IMR-90 (cell line): ENCODE measurements around the gene POLD3. TPM values are rescaled to one million over a fixed set of nuclear protein-coding genes. Genes with fewer than 3 reads are reported as not detected.
A peak's percentile ranks its signal among the peaks of the same experiment; 100 is the strongest.

Experiments
- ATAC-seq: fragments of 200-7000 bp; cut with Tn5 transposase; 2 replicates; pipeline ENCODE4 v1.9.1; 2020; ENCODE audit warnings: low read depth, mild to moderate bottlenecking, moderate library complexity
- BruUV-seq: library from RNA; stranded (reverse); fragments of 400-500 nt; replicated peaks from 2 replicates; lab custom pipeline; 2021; lab: Mats Ljungman, UMichigan
- CTCF ChIA-PET: fragments of 300-600 bp; formaldehyde crosslinking; extraction: SDS; loops from one replicate; lab custom pipeline; 2021; ENCODE audit warnings: antibody characterized with exemption; lab: Yijun Ruan, JAX
- POLR2A ChIA-PET: fragments of 300-600 bp; sonication (Branson Sonifier 250); formaldehyde crosslinking; loops from one replicate; lab custom pipeline; 2022; ENCODE audit warnings: antibody characterized with exemption; ENCODE audit not compliant: unreplicated experiment; lab: Charles Lee
- DNase-seq: peaks from one replicate; pipeline ENCODE4 v3.0.0; 2013
- H2AFZ ChIP-seq: replicated peaks from 2 replicates; pipeline ENCODE3; 2013; ENCODE audit warnings: low read length, mild to moderate bottlenecking; ENCODE audit not compliant: poor library complexity
- H2AK5ac ChIP-seq: 2 replicates; pipeline ENCODE4 v1.6.1; 2013; ENCODE audit warnings: low read depth, low read length, inconsistent platforms
- H2AK9ac ChIP-seq: replicated peaks from 2 replicates; pipeline ENCODE3; 2013; ENCODE audit warnings: mild to moderate bottlenecking, low read depth, low read length, moderate library complexity; ENCODE audit not compliant: poor library complexity
- H2BK120ac ChIP-seq: 2 replicates; pipeline ENCODE4 v1.6.1; 2013; ENCODE audit warnings: low read depth, low read length, inconsistent platforms
- H2BK15ac ChIP-seq: 3 replicates; pipeline ENCODE4 v1.6.1; 2013; ENCODE audit warnings: low read depth, low read length, inconsistent platforms
- H2BK20ac ChIP-seq: 2 replicates; pipeline ENCODE4 v1.6.1; 2013; ENCODE audit warnings: low read depth, mild to moderate bottlenecking, inconsistent platforms, low read length, moderate library complexity
- H2BK5ac ChIP-seq: 2 replicates; pipeline ENCODE4 v1.6.1; 2013; ENCODE audit warnings: mild to moderate bottlenecking, low read depth, low read length, inconsistent platforms; ENCODE audit not compliant: poor library complexity, severe bottlenecking
- H3K14ac ChIP-seq: replicated peaks from 2 replicates; pipeline ENCODE4 v1.6.1; 2013; ENCODE audit warnings: low read depth, low read length, inconsistent platforms
- H3K18ac ChIP-seq: 2 replicates; pipeline ENCODE4 v1.6.1; 2013; ENCODE audit warnings: low read depth, low read length, control low read depth
- H3K23ac ChIP-seq: 2 replicates; pipeline ENCODE4 v1.6.1; 2013; ENCODE audit warnings: low read depth, low read length, inconsistent platforms
- H3K27ac ChIP-seq: 2 replicates; pipeline ENCODE4 v1.5.1; 2013; ENCODE audit warnings: mild to moderate bottlenecking, control low read depth, low read length; ENCODE audit not compliant: insufficient read depth
- H3K27me3 ChIP-seq: 2 replicates; pipeline ENCODE4 v1.6.1; 2013; ENCODE audit warnings: low read length; ENCODE audit not compliant: control insufficient read depth, insufficient read depth
- H3K36me3 ChIP-seq: 2 replicates; pipeline ENCODE4 v1.6.1; 2013; ENCODE audit warnings: low read length, mixed read lengths; ENCODE audit not compliant: control insufficient read depth, insufficient read depth
- H3K4ac ChIP-seq: 2 replicates; pipeline ENCODE4 v1.6.1; 2013; ENCODE audit warnings: low read depth, low read length, inconsistent platforms
- H3K4me1 ChIP-seq: 2 replicates; pipeline ENCODE4 v1.6.1; 2013; ENCODE audit warnings: low read length, mixed read lengths; ENCODE audit not compliant: control insufficient read depth, insufficient read depth
- H3K4me2 ChIP-seq: 2 replicates; pipeline ENCODE4 v1.6.1; 2013; ENCODE audit warnings: low read depth, mild to moderate bottlenecking, control low read depth, low read length, moderate library complexity
- H3K4me3 ChIP-seq: 2 replicates; pipeline ENCODE4 v1.5.1; 2013; ENCODE audit warnings: low read depth, mild to moderate bottlenecking, control low read depth, low read length, moderate library complexity; ENCODE audit not compliant: insufficient read depth
- H3K56ac ChIP-seq: 2 replicates; pipeline ENCODE4 v1.6.1; 2013; ENCODE audit warnings: low read length, inconsistent platforms; ENCODE audit not compliant: insufficient read depth; ENCODE audit errors: extremely low read depth
- H3K79me1 ChIP-seq, 2 experiments: 2 replicates each; pipeline ENCODE4 v1.6.1; 2013; ENCODE audit warnings: low read length in 2 of 2, inconsistent platforms in 1 of 2, low read depth in 1 of 2
- H3K9ac ChIP-seq: 2 replicates; pipeline ENCODE4 v1.6.1; 2013; ENCODE audit warnings: low read depth, low read length, control low read depth
- H3K9me1 ChIP-seq: 2 replicates; pipeline ENCODE4 v1.6.1; 2013; ENCODE audit warnings: low read length, inconsistent platforms; ENCODE audit not compliant: insufficient read depth
- H3K9me3 ChIP-seq: 2 replicates; pipeline ENCODE4 v1.6.1; 2013; ENCODE audit warnings: low read length; ENCODE audit not compliant: control insufficient read depth, insufficient read depth
- H4K20me1 ChIP-seq: 2 replicates; pipeline ENCODE4 v1.6.1; 2013; ENCODE audit warnings: low read length, inconsistent platforms; ENCODE audit not compliant: insufficient read depth
- H4K5ac ChIP-seq: 2 replicates; pipeline ENCODE4 v1.6.1; 2013; ENCODE audit warnings: mild to moderate bottlenecking, low read depth, low read length, control low read depth
- H4K8ac ChIP-seq, 2 experiments: 2 replicates each; pipeline ENCODE4 v1.6.1; 2013; ENCODE audit warnings: low read depth in 2 of 2, low read length in 2 of 2, control low read depth in 1 of 2, inconsistent platforms in 1 of 2
- H4K91ac ChIP-seq: 2 replicates; pipeline ENCODE4 v1.6.1; 2013; ENCODE audit warnings: low read depth, low read length, inconsistent platforms; ENCODE audit not compliant: insufficient read depth
- CHD1 ChIP-seq: IDR thresholded peaks from 2 replicates; pipeline ENCODE4 v1.6.1; 2012; ENCODE audit warnings: low read depth, low read length, improper control_type of control experiment
- MAFK ChIP-seq: IDR thresholded peaks from 2 replicates; pipeline ENCODE4 v1.6.1; 2012; ENCODE audit warnings: low read depth, low read length, improper control_type of control experiment
- NFE2L2 ChIP-seq: fragments of 150-350 bp; IDR thresholded peaks from 2 replicates; pipeline ENCODE4 v1.6.1; 2016; ENCODE audit warnings: low read depth, mild to moderate bottlenecking, low read length
- SMC3 ChIP-seq: fragments of 150-350 bp; IDR thresholded peaks from 2 replicates; pipeline ENCODE4 v1.6.1; 2016; ENCODE audit warnings: low read depth, mild to moderate bottlenecking, antibody characterized with exemption, low read length, moderate library complexity
- WGBS, 2 experiments: methylation state at CpG; one replicate each; pipeline versions ENCODE4 v1.1.5 to v1.1.7; 2013; ENCODE audit warnings: missing lambda C conversion rate in 2 of 2; ENCODE audit not compliant: insufficient read length in 1 of 2; ENCODE audit errors: extremely low coverage in 2 of 2; 5-methylcytosine and 5-hydroxymethylcytosine counted together
- dilution Hi-C: fragments of 300-500 bp; cut with HindIII; formaldehyde crosslinking; loops from one replicate; pipeline ENCODE4 v1.14.3; 2018; ENCODE audit warnings: low sequenced_read_pairs; ENCODE audit not compliant: unreplicated experiment
- in situ Hi-C: fragments of 300-500 bp; cut with MboI; formaldehyde crosslinking; loops from 3 replicates; pipeline ENCODE4 v1.14.3; 2019; ENCODE audit warnings: low sequenced_read_pairs, inconsistent platforms, mixed read lengths
- intact Hi-C: fragments of 100-400 bp; cut with micrococcal nuclease; formaldehyde crosslinking; loops from 2 replicates; pipeline ENCODE4 v1.10.0; 2022
- polyA plus RNA-seq, 3 experiments: library from polyadenylated mRNA; depleted of rRNA; stranded (reverse); fragments of >200 nt; gene quantifications; 2 replicates each; pipeline ENCODE4 v1.2.3, GENCODE V29; 2012; ENCODE audit warnings: low replicate concordance in 1 of 3
- total RNA-seq: library from RNA; depleted of rRNA; stranded (reverse); fragments of >200 nt; gene quantifications from 2 replicates; pipeline ENCODE4 v1.2.3, GENCODE V29; 2012

Gene POLD3
- total and polyA plus RNA-seq, 2 of the 4 experiments (the other 2 are of a cell fraction) = 9.1 to 9.2 TPM

DNA sequence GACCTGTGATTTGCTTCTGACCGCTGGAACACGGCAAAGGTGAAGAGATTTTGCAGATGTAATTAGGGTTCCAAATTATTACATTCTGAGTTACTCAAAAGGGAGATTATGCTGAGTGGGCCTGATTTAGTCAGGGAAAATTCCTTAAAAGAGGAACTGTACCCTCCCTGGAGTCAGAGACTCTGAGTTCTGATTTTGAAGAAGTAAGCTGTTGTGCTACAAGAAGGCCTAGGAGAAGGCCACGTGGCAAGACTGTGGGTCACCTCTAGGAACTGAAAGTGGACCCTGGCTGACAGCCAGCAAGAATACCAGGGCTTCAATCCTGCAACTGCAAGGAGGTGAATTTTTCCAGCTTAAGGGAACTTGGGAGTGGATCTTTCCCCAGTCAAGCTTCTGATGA, 93.5 kb downstream of the POLD3 start:
- peak overlapping the region; percentile 29; the same call in 1 of the 2 replicates for H4K5ac ChIP-seq
- no peak for TF ChIP-seq CHD1
- TF ChIP-seq SMC3 = no peak
- TF ChIP-seq MAFK = peak; percentile 34; the same call in 1 of the 2 replicates
- TF ChIP-seq NFE2L2 = no peak
- no peak overlapping the region for H3K27ac ChIP-seq
- peaks cover 27% of the 10 kb centered on the region for H3K4me1 ChIP-seq
- ATAC-seq = no peak
- peaks cover 3% of the 10 kb centered on the region; the same call in 1 of the 2 replicates for H3K9me3 ChIP-seq
- no TSS peak for BruUV-seq
- H4K8ac ChIP-seq = no peak overlapping the region; a peak in 1 of 4 replicates
- H3K79me1 ChIP-seq = no peaks in the 10 kb centered on the region
- ChIA-PET POLR2A (no interaction called here), CTCF (interaction anchor here (2.4 kb wide), 1 partner anchor 16 kb away, joined by 9 read pairs; no protein-coding TSS in a partner anchor)
- H3K36me3 ChIP-seq = no peaks in the 10 kb centered on the region
- H3K9me1 ChIP-seq = peaks cover 17% of the 10 kb centered on the region
- H3K18ac ChIP-seq = no peak overlapping the region
- no peak overlapping the region for H3K56ac ChIP-seq
- no peak overlapping the region; the same call in 1 of the 2 replicates for H2BK20ac ChIP-seq
- intact Hi-C loops = no loop called here
- no peaks in the 10 kb centered on the region for H3K27me3 ChIP-seq
- no peak overlapping the region for H2BK15ac ChIP-seq
- H3K9ac ChIP-seq = no peak overlapping the region
- no peak overlapping the region for H3K4me2 ChIP-seq
- no peak overlapping the region for H3K14ac ChIP-seq
- H2AK9ac ChIP-seq = no peak overlapping the region
- H2BK120ac ChIP-seq = no peak overlapping the region
- H2AK5ac ChIP-seq = peak overlapping the region; percentile 3; the same call in 1 of the 2 replicates
- no peak overlapping the region for H3K4me3 ChIP-seq
- no peak for DNase-seq
- 100% methylated on average over 1 of the region's 3 CpGs; no CpG with 5 or more reads in 1 of the 2 experiments for WGBS, 2 experiments
- H2AFZ ChIP-seq = no peak overlapping the region
- no peak overlapping the region for H4K91ac ChIP-seq
- no peak overlapping the region for H3K4ac ChIP-seq
- in situ Hi-C loops = no loop called here
- dilution Hi-C loops = no loop called here
- H3K23ac ChIP-seq = no peak overlapping the region
- H4K20me1 ChIP-seq = no peaks in the 10 kb centered on the region
- H2BK5ac ChIP-seq = no peak overlapping the region
